Bronchial epithelial cell (primary cell): Measurements from ENCODE around the gene WNT9A. TPM values are rescaled to one million over a fixed set of nuclear protein-coding genes. Genes with fewer than 3 reads are reported as not detected.
"Not testable (repeated sequence)": the region's sequence is repeated elsewhere in the genome, so short reads cannot be mapped to it uniquely, and the experiment has no call there.

Experiments used
- DNase-seq: peaks from one replicate; pipeline ENCODE4 v3.0.0-alpha.2; 2010; ENCODE audit warnings: low read depth
- FAIRE-seq: peaks from 2 replicates; lab custom pipeline; 2011; peaks lifted over from hg19 to GRCh38; lab: Jason Lieb, UNC
- H3K27me3 ChIP-seq: 2 replicates; pipeline ENCODE4 v1.5.1; 2011; ENCODE audit warnings: low read length; ENCODE audit not compliant: control insufficient read depth, insufficient read depth
- H3K36me3 ChIP-seq: 2 replicates; pipeline ENCODE4 v1.5.1; 2011; ENCODE audit warnings: low read length; ENCODE audit not compliant: control insufficient read depth, insufficient read depth
- H3K4me3 ChIP-seq: 2 replicates; pipeline ENCODE4 v1.5.1; 2011; ENCODE audit warnings: mild to moderate bottlenecking, low read depth, low read length, control low read depth
- total RNA-seq: library from RNA; depleted of rRNA; stranded (reverse); fragments of >200 nt; gene quantifications from 2 replicates; pipeline ENCODE4 v1.2.1, GENCODE V29; 2014
- TF ChIP-seq, protein P1 (sequence below): IDR thresholded peaks from 2 replicates; pipeline ENCODE4 v1.5.1; 2011; ENCODE audit warnings: mild to moderate bottlenecking, moderate library complexity, low read length, control low read depth, inconsistent platforms; ENCODE audit not compliant: insufficient read depth, severe bottlenecking

Gene WNT9A
- total RNA-seq, 1 donor from 2014 or later: 4.2 TPM

DNA sequence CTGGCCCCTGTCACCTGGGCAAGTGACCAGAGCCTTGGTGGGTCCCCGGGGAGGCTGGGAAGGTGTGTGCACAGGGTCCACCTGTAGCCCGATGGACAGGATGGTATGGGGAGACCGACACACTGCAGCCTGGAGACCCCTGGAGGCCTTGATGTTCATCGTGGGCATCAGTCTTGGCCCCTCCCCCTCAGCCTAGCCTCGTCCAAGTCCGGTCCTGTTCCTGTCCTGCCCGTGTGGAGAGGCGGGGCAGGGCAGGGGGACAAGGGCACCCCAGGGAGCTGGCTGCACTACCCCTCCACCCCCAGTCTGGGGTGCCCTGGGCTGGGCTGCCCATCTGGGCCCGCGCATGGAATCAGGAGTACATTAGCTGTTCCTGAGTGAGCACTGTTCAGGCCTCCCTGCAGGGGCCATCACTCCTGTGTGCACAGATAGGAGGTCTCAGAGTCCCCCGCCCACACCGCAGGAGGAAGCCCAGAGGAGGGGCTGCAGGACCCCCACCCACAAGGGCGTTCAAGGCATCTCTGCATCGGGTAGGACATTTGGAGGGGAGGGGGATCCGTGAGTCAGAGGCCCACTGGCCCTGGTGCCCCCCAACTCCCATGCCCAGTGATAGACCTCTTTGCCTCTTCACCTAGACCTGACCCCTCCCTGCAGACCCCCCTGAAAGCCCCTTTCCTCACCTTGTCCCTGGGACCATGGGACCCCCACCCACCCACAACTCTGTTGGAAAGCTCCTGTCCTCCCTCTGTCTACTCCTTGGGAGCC lies 63.2 kb downstream of the WNT9A start:
- no peak overlapping the region for H3K4me3 ChIP-seq
- H3K27me3 ChIP-seq: no peaks in the 10 kb centered on the region
- no peaks in the 10 kb centered on the region for H3K36me3 ChIP-seq
- FAIRE-seq (no peak), DNase-seq (no peak)
- TF ChIP-seq, protein P1, sequence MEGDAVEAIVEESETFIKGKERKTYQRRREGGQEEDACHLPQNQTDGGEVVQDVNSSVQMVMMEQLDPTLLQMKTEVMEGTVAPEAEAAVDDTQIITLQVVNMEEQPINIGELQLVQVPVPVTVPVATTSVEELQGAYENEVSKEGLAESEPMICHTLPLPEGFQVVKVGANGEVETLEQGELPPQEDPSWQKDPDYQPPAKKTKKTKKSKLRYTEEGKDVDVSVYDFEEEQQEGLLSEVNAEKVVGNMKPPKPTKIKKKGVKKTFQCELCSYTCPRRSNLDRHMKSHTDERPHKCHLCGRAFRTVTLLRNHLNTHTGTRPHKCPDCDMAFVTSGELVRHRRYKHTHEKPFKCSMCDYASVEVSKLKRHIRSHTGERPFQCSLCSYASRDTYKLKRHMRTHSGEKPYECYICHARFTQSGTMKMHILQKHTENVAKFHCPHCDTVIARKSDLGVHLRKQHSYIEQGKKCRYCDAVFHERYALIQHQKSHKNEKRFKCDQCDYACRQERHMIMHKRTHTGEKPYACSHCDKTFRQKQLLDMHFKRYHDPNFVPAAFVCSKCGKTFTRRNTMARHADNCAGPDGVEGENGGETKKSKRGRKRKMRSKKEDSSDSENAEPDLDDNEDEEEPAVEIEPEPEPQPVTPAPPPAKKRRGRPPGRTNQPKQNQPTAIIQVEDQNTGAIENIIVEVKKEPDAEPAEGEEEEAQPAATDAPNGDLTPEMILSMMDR: no peak

DNA sequence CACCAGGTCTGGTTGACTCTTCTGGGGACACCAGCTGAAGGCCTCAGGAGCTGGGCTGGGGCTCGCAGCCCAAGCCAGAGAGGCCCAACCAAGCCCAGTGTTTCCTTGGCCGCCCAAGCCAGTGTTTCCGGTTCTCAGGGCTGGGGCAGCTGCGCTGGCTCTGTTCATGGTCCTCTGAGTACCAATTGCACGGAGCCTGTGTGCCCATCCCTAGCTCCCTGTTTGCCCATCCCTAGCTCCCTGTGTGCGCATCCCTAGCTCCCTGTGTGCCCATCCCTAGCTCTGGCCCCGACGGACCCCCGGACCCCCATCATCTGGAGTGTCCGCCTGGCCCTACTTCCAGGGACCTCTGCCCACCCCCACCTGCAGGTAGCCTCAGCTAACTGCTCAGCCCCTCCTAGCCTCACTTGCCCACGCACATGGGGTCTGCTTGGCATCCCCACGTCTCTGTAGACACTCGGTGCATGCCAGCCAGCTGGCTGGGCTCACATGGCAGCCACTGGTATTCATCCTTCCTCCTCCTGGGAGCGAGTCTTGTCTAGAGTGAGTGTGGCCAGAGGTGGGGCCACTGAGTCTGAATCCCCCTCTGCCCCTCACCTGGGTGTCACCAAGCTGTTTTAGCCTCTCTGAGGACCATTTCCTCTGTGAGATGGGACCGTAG lies 64.0 kb downstream of the WNT9A start:
- H3K27me3 ChIP-seq: no peaks in the 10 kb centered on the region
- H3K36me3 ChIP-seq: no peaks in the 10 kb centered on the region
- no peak for DNase-seq
- TF ChIP-seq, protein P1: no peak
- H3K4me3 ChIP-seq: no peak overlapping the region
- FAIRE-seq: peak; percentile 86

GRCh38 chr1:227883073-227883520 lies 64.6 kb downstream of the WNT9A start:
- no peak overlapping the region for H3K4me3 ChIP-seq
- TF ChIP-seq, protein P1: no peak
- no peaks in the 10 kb centered on the region for H3K36me3 ChIP-seq
- FAIRE-seq: no peak
- no peak for DNase-seq
- no peaks in the 10 kb centered on the region for H3K27me3 ChIP-seq

- TF ChIP-seq, protein P1: no peak
- Histone ChIP-seq H3K36me3 (no peaks in the 10 kb centered on the region), H3K4me3 (no peak overlapping the region), H3K27me3 (no peaks in the 10 kb centered on the region)
- DNase-seq: no peak
- FAIRE-seq: no peak
Observed at GRCh38 chr1:227880342-227880924, 67.3 kb downstream of the WNT9A start.

GRCh38 chr1:227877810-227878209 lies 69.9 kb downstream of the WNT9A start:
- H3K27me3 ChIP-seq, FAIRE-seq, H3K36me3 ChIP-seq, DNase-seq, H3K4me3 ChIP-seq: not testable (repeated sequence)

DNA sequence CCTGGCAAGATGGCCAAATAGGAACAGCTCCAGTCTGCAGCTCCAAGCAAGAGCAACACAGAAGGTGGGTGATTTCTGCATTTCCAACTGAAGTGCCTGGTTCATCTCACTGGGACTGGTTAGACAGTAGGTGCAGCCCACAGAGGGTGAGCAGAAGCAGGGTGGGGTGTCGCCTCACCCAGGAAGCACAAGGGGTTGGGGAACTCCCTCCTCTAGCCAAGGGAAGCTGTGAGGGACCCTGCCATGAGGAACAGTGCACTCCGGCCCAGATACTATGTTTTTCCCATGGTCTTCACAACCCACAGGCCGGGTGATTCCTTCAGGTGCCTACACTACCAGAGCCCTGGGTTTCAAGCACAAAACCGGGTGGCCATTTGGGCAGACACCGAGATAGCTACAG lies 75.8 kb downstream of the WNT9A start:
- not testable (repeated sequence) for FAIRE-seq, H3K4me3 ChIP-seq, DNase-seq, H3K27me3 ChIP-seq, H3K36me3 ChIP-seq
